COLO668 (cell line): ENCODE results near the gene HSPB7.
"Not testable (repeated sequence)": the region's sequence is repeated elsewhere in the genome, so short reads cannot be mapped to it uniquely, and the experiment has no call there.

ENCODE experiments used
- DNase-seq: peaks from one replicate; lab custom pipeline; 2025; ENCODE audit not compliant: unreplicated experiment; lab: John Stamatoyannopoulos, UW

Gene HSPB7

GRCh38 chr1:16023050-16023653, 5.3 kb upstream of the HSPB7 start:
- DNase-seq: no peak

- no peak for DNase-seq
Observed at GRCh38 chr1:16022393-16022792, 4.5 kb upstream of the HSPB7 start.

- no peak for DNase-seq
Observed at GRCh38 chr1:16021681-16022080, 3.8 kb upstream of the HSPB7 start, which contains the start of gene CLCNKA. TSS of gene CLCNKA (plus strand) at chr1:16022036. CDS start at chr1:16022620, 584 bp downstream.

- not testable (repeated sequence) for DNase-seq
Observed at GRCh38 chr1:16020878-16021277, 3.0 kb upstream of the HSPB7 start.

GRCh38 chr1:16020325-16020724, 2.5 kb upstream of the HSPB7 start:
- no peak for DNase-seq

- DNase-seq: no peak
Observed at GRCh38 chr1:16019644-16020277, 1.9 kb upstream of the HSPB7 start.

- DNase-seq: no peak
Observed at GRCh38 chr1:16018749-16019643, 1.2 kb upstream of the HSPB7 start.

- DNase-seq: no peak
Observed at GRCh38 chr1:16018308-16018707, 465 bp upstream of the HSPB7 start.

- DNase-seq: no peak
Observed at GRCh38 chr1:16017076-16017460, 775 bp downstream of the HSPB7 start.

- no peak for DNase-seq
Observed at GRCh38 chr1:16015960-16016901, 1.6 kb downstream of the HSPB7 start.

GRCh38 chr1:16015491-16015890, 2.4 kb downstream of the HSPB7 start:
- no peak for DNase-seq

GRCh38 chr1:16014509-16015482, 3.0 kb downstream of the HSPB7 start:
- DNase-seq: no peak

- no peak for DNase-seq
Observed at GRCh38 chr1:16013908-16014258, 4.0 kb downstream of the HSPB7 start.

GRCh38 chr1:16013220-16013907, 4.5 kb downstream of the HSPB7 start:
- no peak for DNase-seq

- DNase-seq: peak; percentile 29
Observed at GRCh38 chr1:16012590-16013219, 5.1 kb downstream of the HSPB7 start.

- no peak for DNase-seq
Observed at GRCh38 chr1:16011936-16012589, 5.8 kb downstream of the HSPB7 start.

GRCh38 chr1:16010837-16011236, 7.0 kb downstream of the HSPB7 start:
- no peak for DNase-seq

- DNase-seq: no peak
Observed at GRCh38 chr1:16009678-16010077, 8.2 kb downstream of the HSPB7 start.
